PC-9 (cell line): ENCODE results near the gene CASTOR2.
"Not testable (repeated sequence)": the region's sequence is repeated elsewhere in the genome, so short reads cannot be mapped to it uniquely, and the experiment has no call there.

ENCODE experiments used
- CTCF ChIP-seq: fragments of 200-600 bp; sonication (generic); conservative IDR thresholded peaks from 2 replicates; pipeline ENCODE4 v1.6.1; 2017; ENCODE audit warnings: mixed run types, antibody characterized with exemption, mild to moderate bottlenecking, moderate library complexity
- EZH2 ChIP-seq: fragments of 200-600 bp; sonication (generic); IDR thresholded peaks from 2 replicates; pipeline ENCODE4 v1.8.0; 2017; ENCODE audit warnings: antibody characterized with exemption, low read depth

DNA sequence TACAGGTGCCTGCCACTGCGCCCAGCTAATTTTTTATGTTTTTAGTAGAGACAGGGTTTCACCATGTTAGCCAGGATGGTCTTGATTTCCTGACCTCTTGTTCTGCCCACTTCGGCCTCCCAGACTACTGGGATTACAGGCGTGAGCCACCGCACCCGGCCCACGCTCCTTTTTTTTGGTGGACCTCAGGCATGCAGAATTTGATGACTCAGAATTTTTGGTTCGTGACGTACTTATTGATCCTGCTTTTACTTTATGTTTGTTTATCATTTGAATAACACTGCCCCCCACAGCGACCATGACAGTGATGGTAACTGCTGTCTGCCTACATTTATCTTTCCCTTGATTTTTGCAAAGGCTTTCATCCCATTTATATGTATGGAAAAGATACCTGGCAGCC is 23.9 kb downstream of the CASTOR2 start:
- not testable (repeated sequence) for TF ChIP-seq CTCF, EZH2
